ENCODE measurements around the gene G0S2.

G0S2 gene

GRCh38 chr1:209717818-209718217, 42.6 kb downstream of the G0S2 start:
- H3K4me3 ChIP-seq (ENCODE audit: low read depth, low read length) = no peak overlapping the region
- TF ChIP-seq CTCF (IDR thresholded peaks at IDR 0.05; ENCODE audit: low read depth, low read length) = no peak

GRCh38 chr1:209720326-209720725, 45.1 kb downstream of the G0S2 start:
- H3K4me3 ChIP-seq (ENCODE audit: low read depth, low read length) = no peak overlapping the region
- TF ChIP-seq CTCF (IDR thresholded peaks at IDR 0.05; ENCODE audit: low read depth, low read length) = no peak

DNA sequence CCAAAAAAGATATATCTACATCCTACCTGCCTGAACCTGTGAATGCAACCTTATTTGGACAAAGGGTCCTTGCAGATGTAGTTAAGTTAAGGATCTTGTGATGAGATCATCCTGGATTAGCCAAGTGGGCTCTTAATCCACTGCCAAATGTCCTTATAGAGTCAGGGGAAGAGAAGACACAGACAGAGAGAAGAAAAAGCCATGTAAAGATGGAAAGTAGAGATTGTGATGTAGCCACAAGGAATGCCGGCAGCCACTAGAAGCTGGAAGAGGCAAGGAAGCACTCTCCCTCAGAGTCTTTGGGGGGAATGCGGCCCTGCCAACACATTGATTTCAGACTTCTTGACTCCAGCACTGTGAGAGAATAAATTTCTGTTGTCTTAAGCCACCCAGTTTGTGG, 45.6 kb downstream of the G0S2 start:
- no peak overlapping the region for H3K4me3 ChIP-seq (ENCODE audit: low read depth, low read length)

GRCh38 chr1:209721323-209721722, 46.1 kb downstream of the G0S2 start:
- no peak for TF ChIP-seq CTCF (IDR thresholded peaks at IDR 0.05; ENCODE audit: low read depth, low read length)
- H3K4me3 ChIP-seq (ENCODE audit: low read depth, low read length) = no peak overlapping the region

More for the DNA sequence above, 45.6 kb downstream of the G0S2 start:
- no peak for TF ChIP-seq CTCF (IDR thresholded peaks at IDR 0.05; ENCODE audit: low read depth, low read length)

DNA sequence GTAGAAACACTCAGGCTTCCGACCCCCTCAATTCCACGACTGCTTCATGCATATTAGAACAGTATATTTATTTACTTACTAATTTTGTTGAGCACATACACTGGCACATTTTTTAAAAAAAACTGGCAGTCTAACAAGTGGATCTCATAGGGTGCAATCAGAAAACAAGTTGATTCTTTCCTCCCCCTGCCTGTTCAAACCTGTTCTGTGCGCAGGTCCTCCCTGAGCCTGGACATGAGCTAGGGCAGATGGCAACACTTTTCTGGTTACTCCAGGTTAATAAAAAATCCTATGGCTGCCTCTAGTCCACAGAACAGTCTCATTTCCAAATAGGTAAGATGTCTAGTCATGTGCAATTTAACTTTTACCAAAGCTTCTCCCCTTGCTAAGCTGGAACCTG, 48.1 kb downstream of the G0S2 start:
- no peak for TF ChIP-seq CTCF (IDR thresholded peaks at IDR 0.05; ENCODE audit: low read depth, low read length)
- no peak overlapping the region for H3K4me3 ChIP-seq (ENCODE audit: low read depth, low read length)

DNA sequence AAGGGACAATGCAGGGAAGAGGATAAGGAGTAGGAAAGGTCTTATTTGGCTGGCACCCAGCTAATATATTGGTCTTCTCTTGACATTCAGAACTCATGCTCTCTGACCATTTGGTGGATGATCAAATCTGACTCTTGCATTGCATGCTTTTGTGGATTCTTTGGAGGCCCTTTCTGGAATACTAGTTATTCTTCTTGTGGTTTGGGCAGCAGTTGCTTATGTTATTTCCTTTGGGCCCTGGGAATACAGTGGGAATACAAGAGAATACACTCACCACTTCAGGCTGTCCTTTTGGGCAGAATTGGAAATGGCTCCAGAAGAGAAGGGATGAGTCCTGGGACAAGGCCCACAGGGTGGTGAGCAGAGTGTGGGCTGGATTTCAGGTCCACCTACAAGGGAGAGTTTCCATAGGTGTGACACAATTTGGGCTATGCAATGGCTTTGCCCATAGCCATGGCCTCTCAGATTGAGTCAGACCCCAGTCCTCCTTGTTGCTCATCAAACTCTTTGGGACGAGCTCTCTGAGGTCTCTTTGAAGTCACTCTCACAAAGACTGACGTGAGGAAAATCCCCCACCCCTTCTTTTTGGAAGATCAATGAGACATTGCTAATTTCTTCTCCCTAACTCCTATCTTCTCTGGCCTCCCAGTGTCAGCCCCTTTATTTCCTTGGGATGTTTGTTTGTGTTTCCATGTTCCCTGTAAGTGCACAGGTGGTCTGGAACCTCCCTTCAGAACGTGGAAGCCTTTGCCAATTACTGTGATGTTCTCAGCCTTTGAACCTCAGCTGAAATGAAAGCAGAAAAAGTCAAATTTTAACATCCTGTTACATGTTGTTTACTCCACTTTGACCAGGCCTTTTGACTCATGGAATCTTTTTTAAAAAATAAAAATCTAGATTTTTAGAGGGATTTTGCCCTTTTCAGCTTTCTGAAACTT, 48.8 kb downstream of the G0S2 start:
- no peak overlapping the region for H3K4me3 ChIP-seq (ENCODE audit: low read depth, low read length)
- no peak for TF ChIP-seq CTCF (IDR thresholded peaks at IDR 0.05; ENCODE audit: low read depth, low read length)
